ENCODE results near the gene IRS2. TPM values are rescaled to one million over a fixed set of nuclear protein-coding genes. Genes with fewer than 3 reads are reported as not detected.

Gene IRS2
- total and polyA plus RNA-seq, 8 donors = 2.8 to 9.8 (median 4.9) TPM

- TF ChIP-seq CTCF (IDR thresholded peaks at IDR 0.05) = no peak
- Histone ChIP-seq H3K9me3 (no peaks in the 10 kb centered on the region), H3K4me1 (no peaks in the 10 kb centered on the region), H3K4me3 (no peak overlapping the region), H3K36me3 (peaks cover 0 to 4% (median 0%) of the 10 kb centered on the region in 3 donors), H3K27me3 (no peaks in the 10 kb centered on the region), H3K27ac (no peak overlapping the region)
- FAIRE-seq (no peak), DNase-seq (no peak), ATAC-seq (no peak)
- WGBS, 2 donors = 94 to 99% methylated on average over 4 of the region's 4 CpGs
- intact Hi-C loops (cut with DNase I) = no loop called here
Measured at GRCh38 chr13:109769275-109769674, 17.1 kb downstream of the IRS2 start.

GRCh38 chr13:109768616-109769015, 17.8 kb downstream of the IRS2 start:
- Histone ChIP-seq H3K27me3 (no peaks in the 10 kb centered on the region), H3K9me3 (no peaks in the 10 kb centered on the region), H3K4me3 (no peak overlapping the region), H3K4me1 (no peaks in the 10 kb centered on the region), H3K27ac (no peak overlapping the region), H3K36me3 (peaks cover 0 to 4% (median 0%) of the 10 kb centered on the region in 3 donors)
- ATAC-seq (no peak), DNase-seq (no peak), FAIRE-seq (no peak)
- no peak for TF ChIP-seq CTCF (IDR thresholded peaks at IDR 0.05)
- intact Hi-C loops (cut with DNase I) = no loop called here
- 93 to 95% methylated on average over 10 of the region's 10 CpGs for WGBS, 2 donors

GRCh38 chr13:109768176-109768575, 18.2 kb downstream of the IRS2 start:
- no peak for DNase-seq
- TF ChIP-seq CTCF (IDR thresholded peaks at IDR 0.05) = no peak
- Histone ChIP-seq H3K4me3 (no peak overlapping the region), H3K36me3 (peaks cover 0 to 4% (median 0%) of the 10 kb centered on the region in 3 donors), H3K27ac (no peak overlapping the region), H3K4me1 (no peaks in the 10 kb centered on the region), H3K27me3 (no peaks in the 10 kb centered on the region), H3K9me3 (no peaks in the 10 kb centered on the region)
- no peak for ATAC-seq
- FAIRE-seq = no peak
- WGBS, 2 donors = 95 to 100% methylated on average over 2 of the region's 2 CpGs
- intact Hi-C loops (cut with DNase I) = no loop called here

GRCh38 chr13:109767023-109767422, 19.4 kb downstream of the IRS2 start:
- Histone ChIP-seq H3K27me3 (no peaks in the 10 kb centered on the region), H3K4me1 (no peaks in the 10 kb centered on the region), H3K9me3 (no peaks in the 10 kb centered on the region), H3K36me3 (peaks cover 0 to 2% (median 0%) of the 10 kb centered on the region in 3 donors), H3K4me3 (no peak overlapping the region), H3K27ac (no peak overlapping the region)
- FAIRE-seq = no peak
- TF ChIP-seq CTCF (IDR thresholded peaks at IDR 0.05) = no peak
- 63 to 65% methylated on average over 5 of the region's 5 CpGs for WGBS, 2 donors
- DNase-seq = no peak
- intact Hi-C loops (cut with DNase I) = no loop called here
- ATAC-seq = peak in 1 of 4 donors; percentile 19

- H3K4me3 ChIP-seq = no peak overlapping the region
- peak in 3 of 4 donors; percentile 38 to 59 (median 51) for ATAC-seq
- intact Hi-C loops (cut with DNase I) = no loop called here
- WGBS, 2 donors = 82 to 87% methylated on average over 10 of the region's 10 CpGs
- H3K27ac ChIP-seq = no peak overlapping the region
- H3K4me1 ChIP-seq = no peaks in the 10 kb centered on the region
- H3K27me3 ChIP-seq = no peaks in the 10 kb centered on the region
- no peaks in the 10 kb centered on the region for H3K9me3 ChIP-seq
- H3K36me3 ChIP-seq = no peaks in the 10 kb centered on the region
- DNase-seq = no peak
- TF ChIP-seq CTCF (IDR thresholded peaks at IDR 0.05) = no peak
- no peak for FAIRE-seq
Measured at GRCh38 chr13:109764470-109765291, 21.7 kb downstream of the IRS2 start.

Data from pancreas (tissue), 10 donors.